Bronchial epithelial cell (primary cell): ENCODE measurements around the gene GJD3. TPM values are rescaled to one million over a fixed set of nuclear protein-coding genes. Genes with fewer than 3 reads are reported as not detected.

Source experiments
- DNase-seq: peaks from one replicate; pipeline ENCODE4 v3.0.0-alpha.2; 2010; ENCODE audit warnings: low read depth
- FAIRE-seq: peaks from 2 replicates; lab custom pipeline; 2011; peaks lifted over from hg19 to GRCh38; lab: Jason Lieb, UNC
- H3K27me3 ChIP-seq: 2 replicates; pipeline ENCODE4 v1.5.1; 2011; ENCODE audit warnings: low read length; ENCODE audit not compliant: control insufficient read depth, insufficient read depth
- H3K36me3 ChIP-seq: 2 replicates; pipeline ENCODE4 v1.5.1; 2011; ENCODE audit warnings: low read length; ENCODE audit not compliant: control insufficient read depth, insufficient read depth
- H3K4me3 ChIP-seq: 2 replicates; pipeline ENCODE4 v1.5.1; 2011; ENCODE audit warnings: mild to moderate bottlenecking, low read depth, low read length, control low read depth
- total RNA-seq: library from RNA; depleted of rRNA; stranded (reverse); fragments of >200 nt; gene quantifications from 2 replicates; pipeline ENCODE4 v1.2.1, GENCODE V29; 2014
- TF ChIP-seq, protein P1 (sequence below): IDR thresholded peaks from 2 replicates; pipeline ENCODE4 v1.5.1; 2011; ENCODE audit warnings: mild to moderate bottlenecking, moderate library complexity, low read length, control low read depth, inconsistent platforms; ENCODE audit not compliant: insufficient read depth, severe bottlenecking

GJD3 gene
- total RNA-seq, 1 donor from 2014 or later, result 0.53 TPM

DNA sequence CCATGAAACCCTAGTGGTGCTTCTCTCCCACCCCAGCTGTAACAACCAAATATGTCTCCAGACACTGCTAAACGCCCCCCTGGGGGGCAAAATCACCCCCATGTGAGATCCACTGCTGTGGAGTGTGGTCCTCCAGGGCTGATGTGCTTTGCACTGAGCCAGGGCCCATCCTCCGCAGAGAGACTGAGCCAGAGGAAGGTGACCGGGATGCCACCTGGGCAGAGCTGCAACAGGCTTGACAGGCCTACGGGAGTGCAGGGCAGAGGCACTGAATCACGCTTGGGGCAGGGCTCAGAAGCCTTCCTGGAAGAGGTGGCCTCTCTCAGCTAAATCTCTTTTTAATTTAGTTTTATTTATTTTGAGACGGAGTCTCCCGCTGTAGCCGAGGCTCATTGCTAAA lies 4.4 kb downstream of the GJD3 start:
- H3K4me3 ChIP-seq, result no peak overlapping the region
- no peaks in the 10 kb centered on the region for H3K27me3 ChIP-seq
- TF ChIP-seq, protein P1, sequence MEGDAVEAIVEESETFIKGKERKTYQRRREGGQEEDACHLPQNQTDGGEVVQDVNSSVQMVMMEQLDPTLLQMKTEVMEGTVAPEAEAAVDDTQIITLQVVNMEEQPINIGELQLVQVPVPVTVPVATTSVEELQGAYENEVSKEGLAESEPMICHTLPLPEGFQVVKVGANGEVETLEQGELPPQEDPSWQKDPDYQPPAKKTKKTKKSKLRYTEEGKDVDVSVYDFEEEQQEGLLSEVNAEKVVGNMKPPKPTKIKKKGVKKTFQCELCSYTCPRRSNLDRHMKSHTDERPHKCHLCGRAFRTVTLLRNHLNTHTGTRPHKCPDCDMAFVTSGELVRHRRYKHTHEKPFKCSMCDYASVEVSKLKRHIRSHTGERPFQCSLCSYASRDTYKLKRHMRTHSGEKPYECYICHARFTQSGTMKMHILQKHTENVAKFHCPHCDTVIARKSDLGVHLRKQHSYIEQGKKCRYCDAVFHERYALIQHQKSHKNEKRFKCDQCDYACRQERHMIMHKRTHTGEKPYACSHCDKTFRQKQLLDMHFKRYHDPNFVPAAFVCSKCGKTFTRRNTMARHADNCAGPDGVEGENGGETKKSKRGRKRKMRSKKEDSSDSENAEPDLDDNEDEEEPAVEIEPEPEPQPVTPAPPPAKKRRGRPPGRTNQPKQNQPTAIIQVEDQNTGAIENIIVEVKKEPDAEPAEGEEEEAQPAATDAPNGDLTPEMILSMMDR, result no peak
- DNase-seq (no peak), FAIRE-seq (no peak)
- peaks cover 7% of the 10 kb centered on the region for H3K36me3 ChIP-seq

DNA sequence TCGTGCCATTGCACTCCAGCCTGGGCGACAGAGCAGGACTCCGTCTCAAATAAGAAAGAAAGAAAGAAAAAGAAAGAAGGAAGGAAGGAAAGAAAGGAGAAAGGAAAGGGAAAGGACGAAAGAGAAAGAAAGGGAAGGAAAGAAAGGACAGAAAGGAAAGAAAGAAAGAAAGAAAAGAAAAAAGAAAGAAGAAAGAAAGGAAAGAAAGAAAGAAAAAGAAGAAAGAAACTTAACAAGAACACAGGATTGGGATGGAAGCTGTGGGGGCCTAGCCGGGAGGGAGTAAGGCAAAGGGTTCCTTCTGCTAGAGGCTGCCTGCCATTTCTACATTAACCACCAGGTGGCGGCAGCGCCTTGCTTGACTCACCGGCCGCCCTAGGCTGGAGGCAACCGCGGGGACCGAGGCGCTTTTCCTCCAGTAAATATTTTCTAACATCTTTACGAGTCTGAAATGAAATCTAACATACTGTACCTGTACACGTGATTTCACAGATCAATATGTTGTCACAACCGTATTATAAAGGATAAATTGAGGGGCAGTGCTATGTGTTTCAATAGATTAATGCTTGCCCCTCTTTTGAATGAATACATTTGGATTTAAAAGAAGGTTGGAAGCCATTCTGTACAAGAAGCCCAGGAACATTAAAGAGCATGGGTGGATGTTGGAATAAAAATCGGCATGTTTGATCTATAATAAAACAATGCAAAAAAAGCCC lies 6.1 kb downstream of the GJD3 start:
- Histone ChIP-seq H3K4me3 (no peak overlapping the region), H3K27me3 (no peaks in the 10 kb centered on the region), H3K36me3 (peaks cover 9% of the 10 kb centered on the region)
- TF ChIP-seq, protein P1, result peak; percentile 95
- FAIRE-seq (no peak), DNase-seq (peak; percentile 64)

DNA sequence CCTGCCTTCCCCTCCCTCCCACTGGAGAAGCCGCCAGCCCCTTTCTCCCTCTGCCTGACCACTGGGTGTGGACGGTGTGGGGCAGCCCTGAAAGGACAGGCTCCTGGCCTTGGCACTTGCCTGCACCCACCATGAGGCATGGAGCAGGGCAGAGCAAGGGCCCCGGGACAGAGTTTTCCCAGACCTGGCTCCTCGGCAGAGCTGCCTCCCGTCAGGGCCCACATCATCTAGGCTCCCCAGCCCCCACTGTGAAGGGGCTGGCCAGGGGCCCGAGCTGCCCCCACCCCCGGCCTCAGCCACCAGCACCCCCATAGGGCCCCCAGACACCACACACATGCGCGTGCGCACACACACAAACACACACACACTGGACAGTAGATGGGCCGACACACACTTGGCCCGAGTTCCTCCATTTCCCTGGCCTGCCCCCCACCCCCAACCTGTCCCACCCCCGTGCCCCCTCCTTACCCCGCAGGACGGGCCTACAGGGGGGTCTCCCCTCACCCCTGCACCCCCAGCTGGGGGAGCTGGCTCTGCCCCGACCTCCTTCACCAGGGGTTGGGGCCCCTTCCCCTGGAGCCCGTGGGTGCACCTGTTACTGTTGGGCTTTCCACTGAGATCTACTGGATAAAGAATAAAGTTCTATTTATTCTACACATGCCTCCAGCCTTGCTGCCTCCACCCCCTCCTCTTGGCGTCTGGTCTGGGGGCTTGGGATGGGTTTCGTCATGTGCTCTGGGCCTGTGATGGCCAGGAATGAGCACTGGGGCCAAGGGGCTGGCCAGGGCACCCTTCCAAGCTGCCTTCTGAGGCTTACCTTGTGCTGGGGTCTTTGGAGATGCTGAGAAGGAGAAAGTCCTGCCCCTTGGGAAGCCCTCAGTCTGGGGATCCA lies 7.3 kb downstream of the GJD3 start:
- no peak overlapping the region for H3K4me3 ChIP-seq
- FAIRE-seq, result no peak
- no peaks in the 10 kb centered on the region for H3K27me3 ChIP-seq
- peaks cover 16% of the 10 kb centered on the region for H3K36me3 ChIP-seq
- DNase-seq, result no peak
- TF ChIP-seq, protein P1, result no peak

DNA sequence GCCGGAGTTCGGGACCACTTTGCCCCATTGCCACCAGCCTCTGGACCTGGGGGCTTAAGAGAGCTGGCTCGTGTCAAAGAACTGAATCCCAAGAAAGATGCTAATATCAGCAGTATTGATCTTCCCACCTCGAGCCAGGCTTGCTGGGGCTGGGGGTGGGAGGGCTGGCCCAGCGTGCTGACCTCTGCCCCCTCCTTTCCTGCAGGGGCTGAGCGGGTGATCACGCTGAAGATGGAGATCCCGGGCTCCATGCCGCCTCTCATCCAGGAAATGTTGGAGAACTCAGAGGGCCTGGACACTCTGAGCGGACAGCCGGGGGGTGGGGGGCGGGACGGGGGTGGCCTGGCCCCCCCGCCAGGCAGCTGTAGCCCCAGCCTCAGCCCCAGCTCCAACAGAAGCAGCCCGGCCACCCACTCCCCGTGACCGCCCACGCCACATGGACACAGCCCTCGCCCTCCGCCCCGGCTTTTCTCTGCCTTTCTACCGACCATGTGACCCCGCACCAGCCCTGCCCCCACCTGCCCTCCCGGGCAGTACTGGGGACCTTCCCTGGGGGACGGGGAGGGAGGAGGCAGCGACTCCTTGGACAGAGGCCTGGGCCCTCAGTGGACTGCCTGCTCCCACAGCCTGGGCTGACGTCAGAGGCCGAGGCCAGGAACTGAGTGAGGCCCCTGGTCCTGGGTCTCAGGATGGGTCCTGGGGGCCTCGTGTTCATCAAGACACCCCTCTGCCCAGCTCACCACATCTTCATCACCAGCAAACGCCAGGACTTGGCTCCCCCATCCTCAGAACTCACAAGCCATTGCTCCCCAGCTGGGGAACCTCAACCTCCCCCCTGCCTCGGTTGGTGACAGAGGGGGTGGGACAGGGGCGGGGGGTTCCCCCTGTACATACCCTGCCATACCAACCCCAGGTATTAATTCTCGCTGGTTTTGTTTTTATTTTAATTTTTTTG lies 8.5 kb downstream of the GJD3 start:
- no peak for DNase-seq
- H3K4me3 ChIP-seq, result no peak overlapping the region
- H3K36me3 ChIP-seq, result peaks cover 19% of the 10 kb centered on the region
- no peak for FAIRE-seq
- TF ChIP-seq, protein P1, result no peak
- H3K27me3 ChIP-seq, result no peaks in the 10 kb centered on the region

DNA sequence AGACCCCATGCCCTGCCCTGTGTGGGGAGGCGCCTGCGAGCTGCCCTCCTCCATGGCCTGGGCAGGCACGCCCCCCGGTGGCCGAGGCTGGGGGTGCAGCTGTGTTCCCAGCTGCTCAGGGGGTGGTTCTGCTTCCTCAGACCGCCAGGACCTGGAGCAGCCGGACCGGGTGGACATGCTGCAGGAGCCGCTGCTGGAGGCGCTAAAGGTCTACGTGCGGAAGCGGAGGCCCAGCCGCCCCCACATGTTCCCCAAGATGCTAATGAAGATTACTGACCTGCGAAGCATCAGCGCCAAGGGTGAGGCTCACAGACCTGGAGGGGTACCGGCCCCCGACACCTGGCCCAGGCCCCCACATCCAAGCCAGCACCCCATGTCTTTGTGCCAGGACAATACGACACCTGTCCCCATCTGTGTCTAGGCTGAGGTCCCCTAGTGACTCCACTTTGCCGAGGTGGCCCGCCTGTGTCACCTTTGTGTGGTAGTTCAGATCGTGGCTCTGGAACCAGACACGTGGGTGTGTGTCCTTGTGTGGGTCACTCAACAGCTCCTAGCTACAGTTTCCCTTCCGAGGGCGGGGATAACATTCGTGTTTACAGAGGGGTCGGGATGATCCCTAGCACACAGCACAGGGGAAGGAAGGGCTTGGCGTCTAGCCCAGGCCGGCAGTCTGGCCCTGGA lies 9.3 kb downstream of the GJD3 start:
- peak; percentile 64 for FAIRE-seq
- no peak for DNase-seq
- H3K4me3 ChIP-seq, result no peak overlapping the region
- H3K27me3 ChIP-seq, result no peaks in the 10 kb centered on the region
- TF ChIP-seq, protein P1, result peak; percentile 91
- H3K36me3 ChIP-seq, result peaks cover 22% of the 10 kb centered on the region
